ENCODE measurements around the gene AK8. TPM values are rescaled to one million over a fixed set of nuclear protein-coding genes. Genes with fewer than 3 reads are reported as not detected.

The AK8 gene
- polyA plus RNA-seq, 1 experiment = 0.53 TPM

GRCh38 chr9:132827366-132827765, 50.7 kb downstream of the AK8 start:
- CTCF ChIA-PET = no interaction called here
- no peak for DNase-seq (ENCODE audit: low read depth)

GRCh38 chr9:132826621-132827365, 51.3 kb downstream of the AK8 start:
- ChIA-PET CTCF (no interaction called here), POLR2A (no interaction called here)
- no peak overlapping the region for H3K4me3 ChIP-seq (ENCODE audit: low read depth, low read length)
- H3K27me3 ChIP-seq (ENCODE audit: control insufficient read depth, insufficient read depth, low read length) = peaks cover 10% of the 10 kb centered on the region
- no peak for TF ChIP-seq CTCF (IDR thresholded peaks at IDR 0.05; ENCODE audit: insufficient read depth, low read depth, low read length)
- no peak for DNase-seq (ENCODE audit: low read depth)
- H3K36me3 ChIP-seq (ENCODE audit: control insufficient read depth, insufficient read depth, low read length) = no peaks in the 10 kb centered on the region

More at GRCh38 chr9:132827366-132827765, 50.7 kb downstream of the AK8 start:
- Histone ChIP-seq H3K4me3 (ENCODE audit: low read depth, low read length) (no peak overlapping the region), H3K27me3 (ENCODE audit: control insufficient read depth, insufficient read depth, low read length) (peaks cover 10% of the 10 kb centered on the region), H3K36me3 (ENCODE audit: control insufficient read depth, insufficient read depth, low read length) (no peaks in the 10 kb centered on the region)
- POLR2A ChIA-PET = no interaction called here
- TF ChIP-seq CTCF (IDR thresholded peaks at IDR 0.05; ENCODE audit: insufficient read depth, low read depth, low read length) = no peak

- H3K36me3 ChIP-seq (ENCODE audit: control insufficient read depth, insufficient read depth, low read length) = no peaks in the 10 kb centered on the region
- CTCF ChIA-PET = no interaction called here
- no peak overlapping the region for H3K4me3 ChIP-seq (ENCODE audit: low read depth, low read length)
- POLR2A ChIA-PET = no interaction called here
- peaks cover 10% of the 10 kb centered on the region for H3K27me3 ChIP-seq (ENCODE audit: control insufficient read depth, insufficient read depth, low read length)
- no peak for TF ChIP-seq CTCF (IDR thresholded peaks at IDR 0.05; ENCODE audit: insufficient read depth, low read depth, low read length)
- no peak for DNase-seq (ENCODE audit: low read depth)
Observed at GRCh38 chr9:132826131-132826530, 52.0 kb downstream of the AK8 start.

- Histone ChIP-seq H3K36me3 (ENCODE audit: control insufficient read depth, insufficient read depth, low read length) (no peaks in the 10 kb centered on the region), H3K27me3 (ENCODE audit: control insufficient read depth, insufficient read depth, low read length) (peaks cover 10% of the 10 kb centered on the region), H3K4me3 (ENCODE audit: low read depth, low read length) (no peak overlapping the region)
- ChIA-PET CTCF (interaction anchor here (0.7 kb wide), 1 partner anchor 21 kb away, joined by 3 read pairs; no protein-coding TSS in a partner anchor), POLR2A (no interaction called here)
- TF ChIP-seq CTCF (IDR thresholded peaks at IDR 0.05; ENCODE audit: insufficient read depth, low read depth, low read length) = no peak
- DNase-seq (ENCODE audit: low read depth) = no peak
Observed at GRCh38 chr9:132825430-132825829, 52.7 kb downstream of the AK8 start.

GRCh38 chr9:132824951-132825350, 53.1 kb downstream of the AK8 start:
- POLR2A ChIA-PET = no interaction called here
- peaks cover 9% of the 10 kb centered on the region for H3K27me3 ChIP-seq (ENCODE audit: control insufficient read depth, insufficient read depth, low read length)

More at GRCh38 chr9:132824951-132825350, 53.1 kb downstream of the AK8 start:
- no peaks in the 10 kb centered on the region for H3K36me3 ChIP-seq (ENCODE audit: control insufficient read depth, insufficient read depth, low read length)
- no peak for DNase-seq (ENCODE audit: low read depth)
- CTCF ChIA-PET = interaction anchor here (0.7 kb wide), 1 partner anchor 22 kb away, joined by 3 read pairs; no protein-coding TSS in a partner anchor
- no peak for TF ChIP-seq CTCF (IDR thresholded peaks at IDR 0.05; ENCODE audit: insufficient read depth, low read depth, low read length)
- no peak overlapping the region for H3K4me3 ChIP-seq (ENCODE audit: low read depth, low read length)
